GM12872 (cell line): ENCODE data around the gene RNASET2.

Experiments
- CTCF ChIP-seq: IDR thresholded peaks from 3 replicates; pipeline ENCODE4 v1.5.1; 2011; ENCODE audit warnings: low read depth, mild to moderate bottlenecking, low read length, moderate library complexity; ENCODE audit not compliant: insufficient read depth

Gene RNASET2

GRCh38 chr6:166966268-166966667 lies 9.9 kb upstream of the RNASET2 start:
- no peak for TF ChIP-seq CTCF

- no peak for TF ChIP-seq CTCF
These were observed 4.2 kb upstream of the RNASET2 start for GRCh38 chr6:166960609-166960978.

GRCh38 chr6:166959911-166960608 lies 3.7 kb upstream of the RNASET2 start:
- no peak for TF ChIP-seq CTCF

- no peak for TF ChIP-seq CTCF
These were observed 2.8 kb upstream of the RNASET2 start for GRCh38 chr6:166958926-166959861.

- TF ChIP-seq CTCF, result no peak
These were observed 1.4 kb upstream of the RNASET2 start for GRCh38 chr6:166957805-166958076.

- TF ChIP-seq CTCF, result no peak
These were observed 896 bp upstream of the RNASET2 start for GRCh38 chr6:166957087-166957804.

GRCh38 chr6:166955865-166956443 lies 396 bp downstream of the RNASET2 start:
- TF ChIP-seq CTCF, result no peak
